K562 (cell line): ENCODE data around the gene PLEK2.

Source experiments
- BRF2 ChIP-seq: IDR thresholded peaks from 3 replicates; pipeline ENCODE4 v1.6.1; 2011; ENCODE audit warnings: borderline replicate concordance, mild to moderate bottlenecking; ENCODE audit not compliant: insufficient read length, insufficient read depth
- CTCF ChIP-seq, 3 experiments: IDR thresholded peaks in 2 of 3; conservative IDR thresholded peaks in 1 of 3; 2 replicates each; pipeline ENCODE4 v1.5.1; 2011 to 2012; ENCODE audit warnings: low read length in 3 of 3, mild to moderate bottlenecking in 3 of 3, control low read depth in 2 of 3, improper control_type of control experiment in 1 of 3, inconsistent platforms in 1 of 3, low read depth in 1 of 3, mixed read lengths in 1 of 3, moderate library complexity in 1 of 3; ENCODE audit not compliant: insufficient read depth in 2 of 3
- ELK1 ChIP-seq: sonication (generic); formaldehyde crosslinking; IDR thresholded peaks from 2 replicates; pipeline ENCODE4 v1.8.1; 2022; ENCODE audit warnings: missing genetic modification reagents
- JUND ChIP-seq, 2 experiments: IDR thresholded peaks; 2 replicates in 1 of 2; 3 replicates in 1 of 2; pipeline ENCODE4 v1.6.1; 2011; ENCODE audit warnings: borderline replicate concordance in 2 of 2, low read depth in 2 of 2, low read length in 2 of 2, improper control_type of control experiment in 1 of 2, missing biosample characterization in 1 of 2, missing genetic modification characterization in 1 of 2, missing genetic modification reagents in 1 of 2
- NFIC ChIP-seq: fragments of 450-650 bp; IDR thresholded peaks from 2 replicates; pipeline ENCODE4 v1.6.1; 2017; ENCODE audit warnings: mild to moderate bottlenecking, inconsistent platforms
- POLR3A ChIP-seq: IDR thresholded peaks from 2 replicates; pipeline ENCODE4 v1.6.1; 2011; ENCODE audit warnings: borderline replicate concordance, mild to moderate bottlenecking, moderate library complexity; ENCODE audit not compliant: insufficient read length, insufficient read depth; ENCODE audit errors: extremely low read depth
- POU5F1 ChIP-seq: fragments of 150-350 bp; IDR thresholded peaks from 2 replicates; pipeline ENCODE4 v1.6.1; 2014; ENCODE audit warnings: borderline replicate concordance, low read length, low read depth, mild to moderate bottlenecking; ENCODE audit not compliant: partially characterized antibody
- SMC3 ChIP-seq: conservative IDR thresholded peaks from 2 replicates; pipeline ENCODE4 v1.6.1; 2011; ENCODE audit warnings: low read depth, low read length, improper control_type of control experiment; ENCODE audit not compliant: insufficient read depth
- SP1 ChIP-seq: sonication (generic); formaldehyde crosslinking; IDR thresholded peaks from 2 replicates; pipeline ENCODE4 v1.8.1; 2022; ENCODE audit warnings: mild to moderate bottlenecking, missing genetic modification reagents
- TARDBP ChIP-seq: fragments of 450-650 bp; IDR thresholded peaks from 2 replicates; pipeline ENCODE4 v1.6.1; 2016
- TEAD1 ChIP-seq, 2 experiments: fragments of 450-650 bp in 1 of 2; sonication (generic) in 1 of 2; formaldehyde crosslinking; IDR thresholded peaks; 2 replicates each; pipeline versions ENCODE4 v1.4.0 to v1.8.0; 2020 to 2022; ENCODE audit warnings: mild to moderate bottlenecking in 2 of 2, missing genetic modification reagents in 1 of 2
- ZFP36 ChIP-seq: fragments of 150-350 bp; IDR thresholded peaks from 2 replicates; pipeline ENCODE4 v1.6.1; 2018; ENCODE audit warnings: low read length, low read depth; ENCODE audit not compliant: partially characterized antibody
- ZKSCAN1 ChIP-seq: fragments of 150-350 bp; IDR thresholded peaks from 2 replicates; pipeline ENCODE4 v1.6.1; 2016; ENCODE audit warnings: low read depth, low read length
- ZSCAN32 ChIP-seq: fragments of 450-650 bp; formaldehyde crosslinking; IDR thresholded peaks from 2 replicates; pipeline ENCODE4 v1.4.0; 2020; ENCODE audit warnings: mild to moderate bottlenecking, moderate library complexity

GRCh38 chr14:67456732-67457131, 44.8 kb upstream of the PLEK2 start:
- TF ChIP-seq TARDBP (no peak), ZSCAN32 (CRISPR knock-in tag) (no peak), CTCF (IDR thresholded peaks at IDR 0.05 in 2 of 3, conservative IDR thresholded peaks at IDR 0.05 in 1 of 3; ENCODE audit: insufficient read depth in 2 of 3, low read depth in 1 of 3, low read length in 3 of 3) (no peak), JUND (IDR thresholded peaks at IDR 0.05; ENCODE audit: borderline replicate concordance, low read depth, low read length) (no peak), JUND (tag; IDR thresholded peaks at IDR 0.05; ENCODE audit: borderline replicate concordance, low read depth, low read length) (no peak), TEAD1 (CRISPR knock-in tag; IDR thresholded peaks at IDR 0.05) (no peak), ZFP36 (no peak), POU5F1 (no peak), NFIC (no peak), POLR3A (no peak), SP1 (CRISPR knock-in tag) (no peak), SMC3 (no peak), BRF2 (no peak), ZKSCAN1 (no peak), ELK1 (CRISPR knock-in tag) (no peak)
